Activated CD8-positive, alpha-beta memory T cell treated with anti-CD3 and anti-CD28 coated beads, Interleukin-2, amount 50 U/mL, for 1 hour (primary cell): ENCODE data around the gene YEATS4.

ENCODE experiments used
- DNase-seq: peaks from one replicate; pipeline ENCODE4 v3.0.0-alpha.2; 2020; ENCODE audit errors: extremely low read depth

Gene YEATS4

GRCh38 chr12:69342421-69342820 lies 17.1 kb upstream of the YEATS4 start:
- DNase-seq = no peak

- DNase-seq = no peak
Measured at GRCh38 chr12:69343357-69343756, 16.2 kb upstream of the YEATS4 start.

- DNase-seq = no peak
Measured at GRCh38 chr12:69343885-69344612, 15.5 kb upstream of the YEATS4 start.

- DNase-seq = no peak
Measured at GRCh38 chr12:69345077-69345476, 14.5 kb upstream of the YEATS4 start.

GRCh38 chr12:69345742-69346141 lies 13.8 kb upstream of the YEATS4 start:
- no peak for DNase-seq

GRCh38 chr12:69348162-69348938 lies 11.2 kb upstream of the YEATS4 start, which contains the start of gene LYZ:
Gene LYZ (plus strand): TSS chr12:69348381. CDS start chr12:69348409, 28 bp downstream.
- DNase-seq = no peak

- DNase-seq = no peak
Measured at GRCh38 chr12:69350002-69350626, 9.4 kb upstream of the YEATS4 start.

- no peak for DNase-seq
Measured at GRCh38 chr12:69350777-69351176, 8.8 kb upstream of the YEATS4 start.

GRCh38 chr12:69351462-69352236 lies 7.9 kb upstream of the YEATS4 start:
- no peak for DNase-seq

- no peak for DNase-seq
Measured at GRCh38 chr12:69352904-69353303, 6.6 kb upstream of the YEATS4 start.

GRCh38 chr12:69354172-69354555 lies 5.4 kb upstream of the YEATS4 start:
- no peak for DNase-seq

GRCh38 chr12:69354556-69355187 lies 4.9 kb upstream of the YEATS4 start:
- no peak for DNase-seq

- no peak for DNase-seq
Measured at GRCh38 chr12:69355363-69356028, 4.0 kb upstream of the YEATS4 start.

- DNase-seq = no peak
Measured at GRCh38 chr12:69360348-69360672, 767 bp downstream of the YEATS4 start.

- DNase-seq = no peak
Measured at GRCh38 chr12:69366796-69367195, 7.3 kb downstream of the YEATS4 start.

- DNase-seq = no peak
Measured at GRCh38 chr12:69368171-69368570, 8.6 kb downstream of the YEATS4 start.

- no peak for DNase-seq
Measured at GRCh38 chr12:69383074-69383473, 23.5 kb downstream of the YEATS4 start.

GRCh38 chr12:69385038-69385437 lies 25.5 kb downstream of the YEATS4 start:
- no peak for DNase-seq

- no peak for DNase-seq
Measured at GRCh38 chr12:69386921-69387320, 27.4 kb downstream of the YEATS4 start.

GRCh38 chr12:69388371-69388770 lies 28.8 kb downstream of the YEATS4 start:
- no peak for DNase-seq

- no peak for DNase-seq
Measured at GRCh38 chr12:69389831-69390230, 30.3 kb downstream of the YEATS4 start.
